Thoracic aorta (tissue), 2 donors: ENCODE measurements around the gene SNED1. TPM values are rescaled to one million over a fixed set of nuclear protein-coding genes. Genes with fewer than 3 reads are reported as not detected.
"Not testable (repeated sequence)": the region's sequence is repeated elsewhere in the genome, so short reads cannot be mapped to it uniquely, and the experiment has no call there.

ENCODE experiments used
- ATAC-seq: fragments of 150-250 bp; one replicate; pipeline ENCODE4 v1.8.0; 2017; ENCODE audit warnings: low read depth; ENCODE audit not compliant: insufficient number of reproducible peaks, low FRiP score
- DNase-seq: peaks from one replicate; pipeline ENCODE4 v3.0.0-alpha.2; 2020; ENCODE audit warnings: low spot score
- H3K27ac ChIP-seq, 2 donors: fragments of 200-600 bp; sonication (generic); 1 replicate in 1 of 2; 2 replicates in 1 of 2; pipeline ENCODE4 v1.5.1; 2016; ENCODE audit warnings: mild to moderate bottlenecking in 2 of 2, moderate library complexity in 2 of 2
- H3K27me3 ChIP-seq: fragments of 200-600 bp; sonication (generic); replicated peaks from 2 replicates; pipeline ENCODE4 v1.6.0; 2016; ENCODE audit warnings: mild to moderate bottlenecking; ENCODE audit not compliant: insufficient read depth
- H3K36me3 ChIP-seq: fragments of 200-600 bp; sonication (generic); one replicate; pipeline ENCODE4 v1.5.1; 2016
- H3K4me1 ChIP-seq, 2 donors: fragments of 200-600 bp; sonication (generic); 1 replicate in 1 of 2; 2 replicates in 1 of 2; pipeline versions ENCODE4 v1.5.1 to v1.6.0; 2016; ENCODE audit warnings: low read depth in 2 of 2, mild to moderate bottlenecking in 1 of 2; ENCODE audit not compliant: control insufficient read depth in 1 of 2
- H3K4me3 ChIP-seq: fragments of 200-600 bp; sonication (generic); 2 replicates; pipeline ENCODE4 v1.5.1; 2016; ENCODE audit warnings: mild to moderate bottlenecking
- H3K9me3 ChIP-seq: fragments of 200-600 bp; sonication (generic); 2 replicates; pipeline ENCODE4 v1.5.1; 2016
- total RNA-seq, 2 donors: library from RNA; depleted of rRNA; stranded (reverse); fragments of >200 nt; gene quantifications; one replicate each; pipeline versions ENCODE4 v1.1.0 to v1.2.3, GENCODE V29; 2016
- TF ChIP-seq, protein P1 (sequence below): fragments of 200-600 bp; sonication (generic); IDR thresholded peaks from one replicate; pipeline ENCODE4 v1.5.1; 2019; ENCODE audit warnings: antibody characterized with exemption

SNED1 gene
- total RNA-seq, 2 donors from 2014 or later, result 133 to 206 TPM

DNA sequence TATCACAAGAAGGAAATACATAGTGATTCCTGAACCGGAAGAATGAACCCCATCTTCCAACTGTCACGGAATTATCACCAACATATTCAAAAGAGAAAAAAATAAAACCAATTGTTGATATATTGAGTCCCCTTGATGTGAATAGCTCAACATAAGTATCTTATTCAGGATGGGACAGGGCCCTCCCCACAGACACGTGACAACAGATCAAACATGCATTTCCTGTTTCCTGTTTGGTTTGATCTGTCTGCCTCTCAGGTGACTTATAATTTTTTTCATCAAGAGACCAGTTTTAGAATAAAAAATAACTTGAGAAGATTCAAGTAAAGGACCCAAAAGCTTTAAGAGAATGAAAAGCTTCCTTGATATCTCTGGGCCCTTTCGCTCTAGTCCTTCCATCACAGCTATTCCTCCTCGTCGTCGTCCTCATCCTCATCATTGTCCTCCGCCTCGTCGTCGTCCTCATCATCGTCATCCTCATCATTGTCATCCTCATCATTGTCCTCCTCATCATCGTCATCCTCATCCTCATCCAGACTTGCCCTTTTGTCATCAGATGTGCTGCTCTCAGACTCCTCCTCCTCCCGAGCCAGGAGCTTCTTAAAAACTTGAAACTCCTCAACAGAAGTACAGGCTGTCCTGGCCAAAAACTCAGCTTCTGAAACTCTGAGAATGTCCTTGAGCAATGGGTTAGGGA, 97.3 kb downstream of the SNED1 start:
- no peak overlapping the region for H3K27ac ChIP-seq
- DNase-seq (no peak), ATAC-seq (no peak)
- H3K27me3 ChIP-seq, result no peaks in the 10 kb centered on the region
- no peak overlapping the region for H3K4me3 ChIP-seq
- H3K9me3 ChIP-seq, result no peaks in the 10 kb centered on the region
- peaks cover under 1 to 4% of the 10 kb centered on the region in 2 donors for H3K4me1 ChIP-seq
- TF ChIP-seq, protein P1, sequence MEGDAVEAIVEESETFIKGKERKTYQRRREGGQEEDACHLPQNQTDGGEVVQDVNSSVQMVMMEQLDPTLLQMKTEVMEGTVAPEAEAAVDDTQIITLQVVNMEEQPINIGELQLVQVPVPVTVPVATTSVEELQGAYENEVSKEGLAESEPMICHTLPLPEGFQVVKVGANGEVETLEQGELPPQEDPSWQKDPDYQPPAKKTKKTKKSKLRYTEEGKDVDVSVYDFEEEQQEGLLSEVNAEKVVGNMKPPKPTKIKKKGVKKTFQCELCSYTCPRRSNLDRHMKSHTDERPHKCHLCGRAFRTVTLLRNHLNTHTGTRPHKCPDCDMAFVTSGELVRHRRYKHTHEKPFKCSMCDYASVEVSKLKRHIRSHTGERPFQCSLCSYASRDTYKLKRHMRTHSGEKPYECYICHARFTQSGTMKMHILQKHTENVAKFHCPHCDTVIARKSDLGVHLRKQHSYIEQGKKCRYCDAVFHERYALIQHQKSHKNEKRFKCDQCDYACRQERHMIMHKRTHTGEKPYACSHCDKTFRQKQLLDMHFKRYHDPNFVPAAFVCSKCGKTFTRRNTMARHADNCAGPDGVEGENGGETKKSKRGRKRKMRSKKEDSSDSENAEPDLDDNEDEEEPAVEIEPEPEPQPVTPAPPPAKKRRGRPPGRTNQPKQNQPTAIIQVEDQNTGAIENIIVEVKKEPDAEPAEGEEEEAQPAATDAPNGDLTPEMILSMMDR, result no peak
- H3K36me3 ChIP-seq, result peaks cover 55% of the 10 kb centered on the region

DNA sequence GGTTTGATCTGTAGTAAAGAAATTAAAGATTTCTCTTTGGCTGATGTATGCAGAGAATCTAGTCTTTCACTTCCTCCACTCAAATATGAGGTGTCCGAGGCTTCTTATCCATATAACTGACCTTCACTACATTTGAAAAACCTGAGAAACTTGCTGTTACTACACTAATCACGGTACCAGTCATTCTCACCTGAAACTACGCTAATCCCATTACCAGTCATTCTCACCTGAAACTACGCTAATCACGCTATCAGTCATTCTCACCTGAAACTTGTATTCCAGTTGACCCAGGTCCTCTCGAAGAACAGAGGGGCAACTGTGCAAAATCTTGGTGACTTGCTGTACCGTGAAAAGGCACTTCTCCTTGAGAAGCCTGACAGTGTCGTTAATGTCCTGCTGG, 98.6 kb downstream of the SNED1 start:
- H3K27ac ChIP-seq, result no peak overlapping the region
- H3K9me3 ChIP-seq, result no peaks in the 10 kb centered on the region
- TF ChIP-seq, protein P1, result no peak
- no peak for ATAC-seq
- no peak for DNase-seq
- peaks cover 8 to 13% of the 10 kb centered on the region in 2 donors for H3K4me1 ChIP-seq
- peaks cover 44% of the 10 kb centered on the region for H3K36me3 ChIP-seq
- no peaks in the 10 kb centered on the region for H3K27me3 ChIP-seq
- H3K4me3 ChIP-seq, result no peak overlapping the region

DNA sequence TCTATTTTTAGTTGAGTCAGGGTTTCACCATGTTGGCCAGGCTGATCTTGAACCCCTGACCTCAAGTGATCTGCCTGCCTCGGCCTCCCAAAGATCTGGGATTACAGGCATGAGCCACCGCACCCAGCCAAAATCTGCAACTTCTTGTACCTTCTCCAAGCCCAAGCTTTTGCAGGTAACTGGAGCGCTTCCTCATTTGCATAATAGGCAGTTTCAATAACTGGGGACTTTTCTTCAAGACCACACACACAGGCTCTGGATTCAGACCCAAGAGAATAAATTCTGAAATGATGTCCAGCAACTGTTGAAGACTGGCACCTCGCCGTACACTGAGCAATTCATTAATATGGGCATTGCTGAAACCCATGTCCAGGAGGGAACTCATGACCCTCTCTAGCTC, 100.8 kb downstream of the SNED1 start:
- Histone ChIP-seq H3K27ac (no peak overlapping the region), H3K27me3 (no peaks in the 10 kb centered on the region), H3K36me3 (peaks cover 24% of the 10 kb centered on the region), H3K9me3 (no peaks in the 10 kb centered on the region), H3K4me1 (peaks cover 12 to 21% of the 10 kb centered on the region in 2 donors), H3K4me3 (no peak overlapping the region)
- DNase-seq (no peak), ATAC-seq (no peak)
- TF ChIP-seq, protein P1, result no peak

DNA sequence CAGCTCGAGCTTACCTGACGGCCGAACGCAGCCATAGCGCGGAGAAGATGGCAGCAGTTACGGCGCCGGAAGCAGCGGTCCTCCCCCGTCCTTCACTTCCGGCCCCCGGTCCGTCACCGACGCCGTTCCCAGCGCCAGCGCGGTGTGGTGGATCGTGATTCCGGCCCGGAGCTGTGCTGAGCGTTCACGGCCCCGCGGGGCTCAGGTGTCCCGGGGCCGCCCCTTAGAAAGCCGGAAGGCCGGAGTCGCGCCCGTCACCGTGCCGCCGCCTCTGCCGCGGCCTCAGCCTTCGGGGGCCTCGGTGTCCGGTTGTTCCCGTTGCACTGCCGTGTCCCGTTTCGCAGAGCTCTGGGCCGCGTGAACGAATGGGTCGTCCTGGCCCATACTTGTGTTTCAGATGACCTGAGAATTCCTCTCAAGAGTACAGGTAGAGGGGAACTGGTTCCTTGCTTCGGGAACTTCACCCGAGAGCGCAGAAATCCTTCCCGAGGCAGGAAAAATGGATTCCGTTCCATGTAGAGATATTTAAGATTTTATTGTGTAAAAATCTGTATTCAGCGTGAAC, 103.9 kb downstream of the SNED1 start, which contains the start of gene MTERF4:
Gene MTERF4, minus strand, starts transcription at position 49 of the 565 bp plus-strand sequence. Its CDS starts 14 bp downstream, at position 35.
- ATAC-seq, result peak; percentile 65
- DNase-seq, result peak; percentile 41
- no peaks in the 10 kb centered on the region for H3K9me3 ChIP-seq
- H3K4me3 ChIP-seq, result peak within 1 kb of the TSS; percentile 90
- H3K27me3 ChIP-seq, result no peaks in the 10 kb centered on the region
- peaks cover 1% of the 10 kb centered on the region for H3K36me3 ChIP-seq
- peaks cover 12 to 21% of the 10 kb centered on the region in 2 donors for H3K4me1 ChIP-seq
- TF ChIP-seq, protein P1, result no peak
- peak within 1 kb of the TSS; percentile 66 to 73 for H3K27ac ChIP-seq

DNA sequence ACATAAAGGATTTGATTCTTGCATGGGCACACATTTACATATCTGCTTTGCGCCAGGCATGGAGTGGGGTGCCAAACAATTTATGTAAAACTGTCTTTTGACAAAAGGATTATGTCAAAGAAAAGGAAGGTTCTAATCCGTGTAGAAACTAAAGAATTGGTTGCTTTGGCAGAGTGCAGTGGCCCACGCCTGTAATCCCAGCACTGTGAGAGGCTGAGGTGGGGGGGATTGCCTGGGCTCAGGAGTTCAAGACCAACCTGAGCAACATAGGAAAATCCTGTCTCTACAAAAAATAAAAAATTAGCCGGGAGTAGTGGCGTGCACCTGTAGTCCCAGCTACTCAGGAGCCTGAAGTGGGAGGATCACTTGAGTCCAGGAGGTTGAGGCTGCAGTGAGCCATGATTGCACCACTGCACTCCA, 104.8 kb downstream of the SNED1 start:
- no peak for DNase-seq
- TF ChIP-seq, protein P1, result no peak
- Histone ChIP-seq H3K4me3 (peak overlapping the region; percentile 90), H3K9me3 (no peaks in the 10 kb centered on the region), H3K27ac (peak overlapping the region; percentile 66 to 73), H3K27me3 (no peaks in the 10 kb centered on the region), H3K4me1 (peaks cover 12 to 21% of the 10 kb centered on the region in 2 donors), H3K36me3 (no peaks in the 10 kb centered on the region)
- no peak for ATAC-seq

DNA sequence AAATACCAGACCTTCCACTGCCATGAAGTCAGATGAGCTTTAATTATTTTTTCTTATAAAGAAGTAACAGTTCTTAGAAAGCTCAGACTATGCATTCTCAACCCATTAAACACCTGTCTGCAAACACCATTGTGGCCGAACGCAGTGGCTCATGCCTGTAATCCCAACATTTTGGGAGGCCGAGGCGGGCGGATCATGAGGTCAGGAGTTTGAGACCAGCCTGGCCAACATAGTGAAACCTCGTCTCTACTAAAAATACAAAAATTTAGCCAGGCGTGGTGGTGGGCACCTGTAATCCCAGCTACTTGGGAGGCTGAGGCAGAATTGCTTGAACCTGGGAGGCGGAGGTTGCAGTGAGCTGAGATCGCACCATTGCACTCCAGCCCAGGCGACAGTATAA, 106.2 kb downstream of the SNED1 start:
- not testable (repeated sequence) for H3K27me3 ChIP-seq, H3K4me3 ChIP-seq, H3K9me3 ChIP-seq, H3K36me3 ChIP-seq, H3K27ac ChIP-seq, ATAC-seq, DNase-seq
- peaks cover 12 to 21% of the 10 kb centered on the region in 2 donors for H3K4me1 ChIP-seq
